Common myeloid progenitor, CD34-positive (primary cell): ENCODE measurements around the gene SYNDIG1L.

Experiments used
- CTCF ChIA-PET: fragments of 350-600 bp; sonication (Branson Sonifier 250); formaldehyde crosslinking; loops from one replicate; lab custom pipeline; 2021; ENCODE audit warnings: antibody characterized with exemption; lab: Charles Lee
- POLR2A ChIA-PET: fragments of 350-600 bp; sonication (Branson Sonifier 250); formaldehyde crosslinking; loops from one replicate; lab custom pipeline; 2021; ENCODE audit warnings: antibody characterized with exemption; lab: Charles Lee
- DNase-seq, 3 donors: peaks; one replicate each; pipeline versions ENCODE4 v3.0.0 to v3.0.0-alpha.2; 2013
- H3K27ac ChIP-seq, 2 experiments: 1 replicate in 1 of 2; 2 replicates in 1 of 2; pipeline ENCODE4 v1.7.0; 2013; ENCODE audit warnings: inconsistent platforms in 2 of 2, low read length in 2 of 2, mild to moderate bottlenecking in 2 of 2, low read depth in 1 of 2, moderate library complexity in 1 of 2; ENCODE audit not compliant: severe bottlenecking in 2 of 2, insufficient read depth in 1 of 2, poor library complexity in 1 of 2
- H3K27me3 ChIP-seq, 5 experiments: replicated peaks in 2 of 5; 1 replicate in 3 of 5; 2 replicates in 2 of 5; pipeline versions ENCODE4 v1.6.1 to v1.7.0; 2013; ENCODE audit warnings: low read length in 4 of 5, mild to moderate bottlenecking in 2 of 5, moderate library complexity in 2 of 5, inconsistent platforms in 1 of 5; ENCODE audit not compliant: insufficient read depth in 5 of 5, control insufficient read depth in 4 of 5
- H3K36me3 ChIP-seq, 4 experiments: 1 replicate in 2 of 4; 2 replicates in 2 of 4; pipeline versions ENCODE4 v1.6.1 to v1.7.0; 2013; ENCODE audit warnings: low read length in 3 of 4, control low read depth in 1 of 4, mild to moderate bottlenecking in 1 of 4; ENCODE audit not compliant: control insufficient read depth in 4 of 4, insufficient read depth in 4 of 4
- H3K4me1 ChIP-seq, 4 experiments: 1 replicate in 3 of 4; 2 replicates in 1 of 4; pipeline versions ENCODE4 v1.6.1 to v1.7.1; 2013; ENCODE audit warnings: low read length in 3 of 4, mild to moderate bottlenecking in 3 of 4, control low read depth in 1 of 4, inconsistent platforms in 1 of 4, moderate library complexity in 1 of 4; ENCODE audit not compliant: control insufficient read depth in 4 of 4, insufficient read depth in 4 of 4; ENCODE audit errors: control extremely low read depth in 1 of 4
- H3K4me3 ChIP-seq, 7 experiments: 1 replicate in 4 of 7; 2 replicates in 3 of 7; pipeline versions ENCODE4 v1.5.1 to v1.7.0; 2013; ENCODE audit warnings: mild to moderate bottlenecking in 7 of 7, low read length in 6 of 7, moderate library complexity in 6 of 7, inconsistent platforms in 2 of 7, low read depth in 2 of 7, control low read depth in 1 of 7; ENCODE audit not compliant: insufficient read depth in 4 of 7, control insufficient read depth in 1 of 7; ENCODE audit errors: extremely low read depth in 1 of 7
- H3K9me3 ChIP-seq, 5 experiments: 1 replicate in 4 of 5; 2 replicates in 1 of 5; pipeline versions ENCODE4 v1.6.1 to v1.7.1; 2013; ENCODE audit warnings: low read length in 4 of 5, mild to moderate bottlenecking in 2 of 5, inconsistent platforms in 1 of 5, low read depth in 1 of 5, moderate library complexity in 1 of 5; ENCODE audit not compliant: control insufficient read depth in 4 of 5, insufficient read depth in 2 of 5; ENCODE audit errors: control extremely low read depth in 1 of 5
- WGBS: methylation state at CpG from one replicate; pipeline ENCODE4 v1.1.5; 2013; ENCODE audit not compliant: insufficient coverage; 5-methylcytosine and 5-hydroxymethylcytosine counted together

The SYNDIG1L gene

DNA sequence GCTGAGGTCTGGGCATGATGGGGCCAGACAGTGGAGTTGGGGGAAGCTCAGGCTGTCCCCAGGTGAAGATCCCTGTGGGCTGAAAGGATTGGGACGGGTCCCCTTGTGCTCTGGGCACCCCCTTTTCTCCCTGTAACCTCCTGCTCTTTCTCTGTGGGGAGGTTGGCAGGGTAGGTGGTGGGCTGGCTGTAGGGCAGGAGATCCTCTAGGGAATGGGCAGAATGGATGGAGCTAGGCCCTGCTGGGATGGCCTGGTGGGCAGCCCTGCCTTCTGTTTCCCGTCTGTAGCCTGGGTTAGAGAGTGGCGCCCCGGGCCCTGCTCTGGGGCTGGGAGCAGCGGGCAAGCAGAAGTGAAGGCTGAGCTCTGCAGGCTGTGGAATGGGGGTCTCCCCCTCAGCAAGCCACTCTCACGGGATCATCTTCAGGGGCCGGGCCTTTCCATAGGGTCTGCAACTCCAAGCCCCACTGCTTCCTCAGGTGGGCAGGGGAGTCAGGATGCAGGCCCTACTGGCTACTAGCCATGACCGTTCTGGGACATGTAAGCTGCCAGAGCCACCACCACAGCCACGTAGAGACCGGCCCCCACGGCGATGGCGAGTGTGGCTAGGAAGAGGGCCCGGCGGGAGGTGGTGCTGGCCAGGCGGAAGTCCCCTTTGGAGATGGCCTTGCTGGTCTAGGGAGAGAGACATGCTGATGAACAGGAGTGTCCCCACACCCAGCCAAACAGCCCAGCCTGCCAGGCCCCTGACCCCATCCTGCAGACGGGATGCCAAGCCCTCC lies 18.8 kb downstream of the SYNDIG1L start:
- H3K27me3 ChIP-seq = no peaks in the 10 kb centered on the region
- ChIA-PET CTCF (no interaction called here), POLR2A (no interaction called here)
- H3K4me3 ChIP-seq = no peak overlapping the region
- no peaks in the 10 kb centered on the region for H3K36me3 ChIP-seq
- no peaks in the 10 kb centered on the region for H3K9me3 ChIP-seq
- DNase-seq = no peak
- 96% methylated on average over 12 of the region's 17 CpGs for WGBS
- H3K27ac ChIP-seq = no peak overlapping the region
- H3K4me1 ChIP-seq = peaks cover 0 to 10% (median 9%) of the 10 kb centered on the region in 4 experiments

DNA sequence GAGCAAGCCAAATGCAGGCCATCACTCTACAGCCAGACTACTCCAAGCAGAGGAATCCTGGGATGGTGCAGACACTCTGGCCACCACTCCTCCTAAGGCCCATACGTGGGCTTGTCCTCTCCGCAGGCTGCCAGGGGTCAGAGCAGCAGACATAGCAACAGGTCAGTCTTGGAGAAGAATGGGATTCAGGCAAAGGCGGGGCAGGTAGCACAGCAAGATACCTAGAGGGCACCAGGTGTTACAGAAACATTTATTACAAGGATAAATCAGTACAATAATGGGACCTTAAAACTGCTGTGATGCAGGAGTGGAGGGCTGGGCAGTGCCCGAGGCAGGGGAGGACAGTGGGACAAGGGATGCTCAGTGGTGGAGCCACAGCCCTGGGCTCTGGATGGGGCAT lies 20.3 kb downstream of the SYNDIG1L start:
- CTCF ChIA-PET = no interaction called here
- H3K27ac ChIP-seq = no peak overlapping the region
- H3K36me3 ChIP-seq = no peaks in the 10 kb centered on the region
- no peaks in the 10 kb centered on the region for H3K9me3 ChIP-seq
- no peak overlapping the region for H3K4me3 ChIP-seq
- peaks cover 0 to 22% (median 21%) of the 10 kb centered on the region in 4 experiments for H3K4me1 ChIP-seq
- POLR2A ChIA-PET = no interaction called here
- 100% methylated on average over 3 of the region's 4 CpGs for WGBS
- H3K27me3 ChIP-seq = no peaks in the 10 kb centered on the region
- DNase-seq = no peak

- H3K4me1 ChIP-seq = peaks cover 0 to 22% (median 21%) of the 10 kb centered on the region in 4 experiments
- CTCF ChIA-PET = interaction anchor here (1.0 kb wide), 1 partner anchor 15 kb away, joined by 3 read pairs; no protein-coding TSS in a partner anchor
- 97% methylated on average over 5 of the region's 7 CpGs for WGBS
Observed at GRCh38 chr14:74404435-74404834, 21.6 kb downstream of the SYNDIG1L start.

DNA sequence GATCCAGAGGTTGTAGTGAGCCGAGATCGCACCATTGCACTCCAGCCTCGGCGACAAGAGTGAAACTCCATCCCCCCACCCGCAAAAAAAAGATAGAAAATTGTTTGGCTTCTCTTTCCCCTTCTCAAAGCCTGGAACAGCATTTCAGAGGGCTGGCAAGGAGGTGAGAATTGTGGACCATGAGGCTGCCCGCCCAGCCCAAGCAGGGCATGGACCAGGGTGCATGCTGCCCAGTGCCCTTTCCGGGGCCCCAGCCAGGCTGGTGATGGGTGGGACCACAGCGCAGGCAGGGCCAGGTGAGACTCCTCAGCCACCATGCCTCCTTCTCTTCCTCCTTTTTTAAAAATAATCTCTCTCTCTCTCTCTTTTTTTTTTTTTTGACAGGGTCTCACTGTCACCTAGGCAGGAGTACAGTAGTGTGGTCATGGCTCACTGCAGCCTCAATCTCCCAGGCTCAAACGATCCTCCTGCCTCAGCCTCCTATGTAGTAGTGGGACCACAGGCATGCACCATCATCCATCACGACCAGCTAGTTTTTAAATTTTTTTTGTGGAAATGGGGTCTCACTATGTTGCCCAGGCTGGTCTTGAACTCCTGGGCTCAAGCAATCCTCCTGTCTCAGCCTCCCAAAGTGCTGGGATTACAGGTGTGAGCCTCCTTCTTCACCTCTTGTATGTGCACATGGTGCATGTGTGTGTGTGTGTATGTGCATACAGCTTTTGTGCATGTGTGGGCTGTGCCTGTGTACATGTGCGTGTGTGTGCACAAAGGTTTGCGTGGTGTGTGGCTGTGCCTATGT lies 22.2 kb downstream of the SYNDIG1L start:
- Histone ChIP-seq H3K27ac (no peak overlapping the region), H3K4me1 (peaks cover 0 to 22% (median 21%) of the 10 kb centered on the region in 4 experiments), H3K9me3 (no peaks in the 10 kb centered on the region), H3K4me3 (no peak overlapping the region), H3K27me3 (no peaks in the 10 kb centered on the region), H3K36me3 (no peaks in the 10 kb centered on the region)
- no peak for DNase-seq
- 100% methylated on average over 6 of the region's 12 CpGs for WGBS
- CTCF ChIA-PET = interaction anchor here (1.0 kb wide), 1 partner anchor 14 kb away, joined by 3 read pairs; no protein-coding TSS in a partner anchor
- POLR2A ChIA-PET = no interaction called here

More at GRCh38 chr14:74404435-74404834, 21.6 kb downstream of the SYNDIG1L start:
- Histone ChIP-seq H3K27ac (no peak overlapping the region), H3K36me3 (no peaks in the 10 kb centered on the region), H3K4me3 (no peak overlapping the region), H3K9me3 (no peaks in the 10 kb centered on the region), H3K27me3 (no peaks in the 10 kb centered on the region)
- no peak for DNase-seq
- POLR2A ChIA-PET = no interaction called here

GRCh38 chr14:74402401-74403251 lies 23.4 kb downstream of the SYNDIG1L start:
- no peak overlapping the region for H3K27ac ChIP-seq
- POLR2A ChIA-PET = no interaction called here
- WGBS = 49% methylated on average over 5 of the region's 10 CpGs

GRCh38 chr14:74401504-74402241 lies 24.3 kb downstream of the SYNDIG1L start:
- no peak overlapping the region for H3K27ac ChIP-seq
- POLR2A ChIA-PET = no interaction called here

More at GRCh38 chr14:74402401-74403251, 23.4 kb downstream of the SYNDIG1L start:
- H3K27me3 ChIP-seq = no peaks in the 10 kb centered on the region
- DNase-seq = no peak
- CTCF ChIA-PET = no interaction called here
- no peaks in the 10 kb centered on the region for H3K36me3 ChIP-seq
- H3K9me3 ChIP-seq = no peaks in the 10 kb centered on the region
- peak overlapping the region in 1 of 7 experiments; percentile 7 for H3K4me3 ChIP-seq
- H3K4me1 ChIP-seq = peaks cover 0 to 22% (median 21%) of the 10 kb centered on the region in 4 experiments

More at GRCh38 chr14:74401504-74402241, 24.3 kb downstream of the SYNDIG1L start:
- H3K27me3 ChIP-seq = peaks cover 0 to 4% (median 0%) of the 10 kb centered on the region in 5 experiments
- CTCF ChIA-PET = no interaction called here
- H3K4me3 ChIP-seq = peak overlapping the region in 5 of 7 experiments; percentile 1 to 54 (median 26)
- peak; percentile 22 to 76 (median 71) for DNase-seq
- WGBS = 3% methylated on average over 12 of the region's 12 CpGs
- H3K36me3 ChIP-seq = no peaks in the 10 kb centered on the region
- H3K4me1 ChIP-seq = peaks cover 0 to 22% (median 21%) of the 10 kb centered on the region in 4 experiments
- H3K9me3 ChIP-seq = no peaks in the 10 kb centered on the region
